ENCODE measurements around the gene GGCT.

GRCh38 chr7:30546596-30546995, 42.0 kb upstream of the GGCT start:
- TF ChIP-seq, protein P1, sequence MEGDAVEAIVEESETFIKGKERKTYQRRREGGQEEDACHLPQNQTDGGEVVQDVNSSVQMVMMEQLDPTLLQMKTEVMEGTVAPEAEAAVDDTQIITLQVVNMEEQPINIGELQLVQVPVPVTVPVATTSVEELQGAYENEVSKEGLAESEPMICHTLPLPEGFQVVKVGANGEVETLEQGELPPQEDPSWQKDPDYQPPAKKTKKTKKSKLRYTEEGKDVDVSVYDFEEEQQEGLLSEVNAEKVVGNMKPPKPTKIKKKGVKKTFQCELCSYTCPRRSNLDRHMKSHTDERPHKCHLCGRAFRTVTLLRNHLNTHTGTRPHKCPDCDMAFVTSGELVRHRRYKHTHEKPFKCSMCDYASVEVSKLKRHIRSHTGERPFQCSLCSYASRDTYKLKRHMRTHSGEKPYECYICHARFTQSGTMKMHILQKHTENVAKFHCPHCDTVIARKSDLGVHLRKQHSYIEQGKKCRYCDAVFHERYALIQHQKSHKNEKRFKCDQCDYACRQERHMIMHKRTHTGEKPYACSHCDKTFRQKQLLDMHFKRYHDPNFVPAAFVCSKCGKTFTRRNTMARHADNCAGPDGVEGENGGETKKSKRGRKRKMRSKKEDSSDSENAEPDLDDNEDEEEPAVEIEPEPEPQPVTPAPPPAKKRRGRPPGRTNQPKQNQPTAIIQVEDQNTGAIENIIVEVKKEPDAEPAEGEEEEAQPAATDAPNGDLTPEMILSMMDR (conservative IDR thresholded peaks at IDR 0.05; ENCODE audit: low read depth, low read length) = no peak
- TF ChIP-seq EZH2 (IDR thresholded peaks at IDR 0.05; ENCODE audit: low read length, unreplicated experiment) = no peak
- no peak for TF ChIP-seq EZH2phosphoT487 (IDR thresholded peaks at IDR 0.05; ENCODE audit: borderline replicate concordance, low read length)
